HG03066 (cell line): Measurements from ENCODE around the gene FBXL17.

Experiments
- ATAC-seq: cut with Tn5 transposase; IDR thresholded peaks from one replicate; pipeline ENCODE4 v1.9.1; 2021; ENCODE audit warnings: low read depth; ENCODE audit not compliant: unreplicated experiment

Gene FBXL17

GRCh38 chr5:107968406-107968843 is 413.5 kb downstream of the FBXL17 start:
- ATAC-seq, result no peak

- ATAC-seq, result no peak
Observed at GRCh38 chr5:107966201-107966600, 415.7 kb downstream of the FBXL17 start.

- ATAC-seq, result no peak
Observed at GRCh38 chr5:107964722-107965121, 417.2 kb downstream of the FBXL17 start.

GRCh38 chr5:107959573-107960279 is 422.2 kb downstream of the FBXL17 start:
- ATAC-seq, result no peak

GRCh38 chr5:107958861-107959260 is 423.0 kb downstream of the FBXL17 start:
- no peak for ATAC-seq

GRCh38 chr5:107958432-107958831 is 423.5 kb downstream of the FBXL17 start:
- ATAC-seq, result no peak

GRCh38 chr5:107957051-107957450 is 424.8 kb downstream of the FBXL17 start:
- ATAC-seq, result no peak

- no peak for ATAC-seq
Observed at GRCh38 chr5:107955321-107955720, 426.6 kb downstream of the FBXL17 start.

GRCh38 chr5:107954254-107954653 is 427.6 kb downstream of the FBXL17 start:
- ATAC-seq, result no peak

GRCh38 chr5:107952450-107952849 is 429.4 kb downstream of the FBXL17 start:
- no peak for ATAC-seq

GRCh38 chr5:107951309-107951708 is 430.6 kb downstream of the FBXL17 start:
- ATAC-seq, result no peak

- no peak for ATAC-seq
Observed at GRCh38 chr5:107950776-107951175, 431.1 kb downstream of the FBXL17 start.

GRCh38 chr5:107949688-107950341 is 432.1 kb downstream of the FBXL17 start:
- no peak for ATAC-seq

- ATAC-seq, result no peak
Observed at GRCh38 chr5:107948377-107948776, 433.5 kb downstream of the FBXL17 start.

GRCh38 chr5:107945061-107945460 is 436.8 kb downstream of the FBXL17 start:
- no peak for ATAC-seq

- ATAC-seq, result no peak
Observed at GRCh38 chr5:107943923-107944322, 438.0 kb downstream of the FBXL17 start.

- no peak for ATAC-seq
Observed at GRCh38 chr5:107941036-107941435, 440.9 kb downstream of the FBXL17 start.

GRCh38 chr5:107937651-107938355 is 444.1 kb downstream of the FBXL17 start:
- no peak for ATAC-seq

- no peak for ATAC-seq
Observed at GRCh38 chr5:107937204-107937603, 444.7 kb downstream of the FBXL17 start.

GRCh38 chr5:107936515-107936914 is 445.4 kb downstream of the FBXL17 start:
- no peak for ATAC-seq

GRCh38 chr5:107935645-107936044 is 446.3 kb downstream of the FBXL17 start:
- ATAC-seq, result no peak

- no peak for ATAC-seq
Observed at GRCh38 chr5:107933326-107933725, 448.6 kb downstream of the FBXL17 start.
